CD4-positive, alpha-beta memory T cell (primary cell): ENCODE data around the gene ATG4D. TPM values are rescaled to one million over a fixed set of nuclear protein-coding genes. Genes with fewer than 3 reads are reported as not detected.

Experiments
- CTCF ChIA-PET: fragments of 350-600 bp; sonication (Branson Sonifier 250); formaldehyde crosslinking; loops from one replicate; lab custom pipeline; 2021; ENCODE audit warnings: inconsistent platforms; ENCODE audit not compliant: partially characterized antibody; lab: Charles Lee
- POLR2A ChIA-PET: fragments of 350-600 bp; sonication (Branson Sonifier 250); formaldehyde crosslinking; loops from one replicate; lab custom pipeline; 2021; ENCODE audit not compliant: partially characterized antibody; lab: Charles Lee
- DNase-seq, 5 donors: peaks; one replicate each; pipeline versions ENCODE4 v3.0.0 to v3.0.0-alpha.2; 2020 to 2022; ENCODE audit warnings: mixed read lengths in 1 of 5
- H3K27ac ChIP-seq: one replicate; pipeline ENCODE4 v1.7.0; 2013; ENCODE audit warnings: low read depth, low read length
- H3K27me3 ChIP-seq: 2 replicates; pipeline ENCODE4 v1.7.0; 2013; ENCODE audit warnings: mild to moderate bottlenecking, low read length, moderate library complexity; ENCODE audit not compliant: insufficient read depth
- H3K36me3 ChIP-seq: 2 replicates; pipeline ENCODE4 v1.7.0; 2013; ENCODE audit warnings: mild to moderate bottlenecking, low read length, moderate library complexity; ENCODE audit not compliant: insufficient read depth
- H3K4me1 ChIP-seq: 2 replicates; pipeline ENCODE4 v1.7.0; 2013; ENCODE audit warnings: mild to moderate bottlenecking, low read length, moderate library complexity; ENCODE audit not compliant: insufficient read depth
- H3K4me3 ChIP-seq, 2 donors: one replicate each; pipeline ENCODE4 v1.7.0; 2013; ENCODE audit warnings: low read length in 2 of 2, mild to moderate bottlenecking in 1 of 2
- H3K9me3 ChIP-seq, 2 donors: one replicate each; pipeline ENCODE4 v1.7.0; 2013; ENCODE audit warnings: low read length in 2 of 2, control low read depth in 1 of 2; ENCODE audit not compliant: control insufficient read depth in 1 of 2
- H3K27ac Mint-ChIP-seq, 7 donors: one replicate each; pipeline ENCODE4 v1.8.0; 2020 to 2021; ENCODE audit warnings: mixed read lengths in 7 of 7, mild to moderate bottlenecking in 6 of 7, inconsistent platforms in 3 of 7, moderate library complexity in 3 of 7
- H3K27me3 Mint-ChIP-seq, 2 donors: one replicate each; pipeline ENCODE4 v1.8.0; 2020 to 2021; ENCODE audit warnings: mixed read lengths in 2 of 2
- H3K36me3 Mint-ChIP-seq, 2 donors: one replicate each; pipeline ENCODE4 v1.8.0; 2020 to 2021; ENCODE audit warnings: mixed read lengths in 2 of 2, inconsistent platforms in 1 of 2, mild to moderate bottlenecking in 1 of 2
- H3K4me1 Mint-ChIP-seq, 4 donors: one replicate each; pipeline ENCODE4 v1.8.0; 2020 to 2021; ENCODE audit warnings: mixed read lengths in 4 of 4, mild to moderate bottlenecking in 1 of 4
- H3K4me3 Mint-ChIP-seq, 8 donors: one replicate each; pipeline ENCODE4 v1.8.0; 2020 to 2021; ENCODE audit warnings: mixed read lengths in 8 of 8, mild to moderate bottlenecking in 7 of 8, moderate library complexity in 6 of 8, inconsistent platforms in 3 of 8
- H3K9me3 Mint-ChIP-seq, 8 donors: one replicate each; pipeline ENCODE4 v1.8.0; 2020 to 2021; ENCODE audit warnings: mixed read lengths in 8 of 8, mild to moderate bottlenecking in 5 of 8, inconsistent platforms in 3 of 8, moderate library complexity in 1 of 8
- intact Hi-C: fragments of 100-400 bp; cut with micrococcal nuclease; formaldehyde crosslinking; loops from one replicate; pipeline ENCODE4 v1.15.1; 2023
- polyA plus RNA-seq, 2 donors: library from polyadenylated mRNA; unstranded; fragments of 300-500 nt; fragmentation: Illumina TruSeq; gene quantifications; one replicate each; pipeline ENCODE4 v1.2.3, GENCODE V29; 2021
- total RNA-seq, 2 experiments: library from RNA; stranded (reverse); gene quantifications; one replicate each; pipeline ENCODE4 v1.2.3, GENCODE V29; 2021

Gene ATG4D
- total and polyA plus RNA-seq, 4 experiments from 2014 or later = 9.3 to 58.6 (median 36.8) TPM

DNA sequence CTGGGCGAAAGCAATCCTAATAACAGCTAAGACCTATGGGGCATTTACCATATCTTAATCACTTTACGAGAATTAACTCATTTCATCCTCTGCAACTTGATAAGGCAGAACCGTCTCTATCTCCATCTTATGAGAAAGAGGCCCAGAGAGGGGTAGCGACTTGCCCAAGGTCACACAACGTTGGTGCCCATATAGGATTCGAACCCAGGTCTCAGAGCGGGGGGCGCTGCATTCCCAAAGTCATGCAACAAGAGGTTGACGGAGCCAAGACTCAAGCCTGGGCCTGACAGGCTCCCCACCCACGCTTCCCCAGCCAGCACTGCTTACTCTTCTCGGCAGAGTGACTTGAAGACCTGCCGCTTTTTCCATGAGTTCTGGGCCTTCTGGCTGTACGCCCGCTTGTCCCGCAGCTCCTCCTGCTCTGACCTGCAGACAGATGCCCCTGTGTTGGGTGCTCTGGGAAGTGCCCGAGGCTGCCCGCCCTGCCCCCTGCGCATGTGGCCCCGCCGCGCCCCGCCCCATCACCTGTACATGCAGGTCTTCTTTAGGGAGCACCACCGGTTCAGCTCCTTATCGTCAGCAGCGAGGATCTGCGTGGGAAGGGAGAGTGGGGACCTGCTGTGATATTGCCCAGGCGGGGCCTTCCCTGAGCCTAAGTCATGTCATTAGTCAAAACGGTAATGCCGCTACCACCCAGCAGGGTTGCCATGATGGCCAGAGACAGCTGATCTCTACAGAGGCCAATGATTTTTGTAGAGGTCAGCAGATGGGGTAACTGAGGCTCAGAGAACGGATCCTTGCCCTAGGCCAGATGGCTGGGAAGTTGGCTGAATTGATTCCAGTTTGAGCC lies 11.3 kb downstream of the ATG4D start:
- H3K36me3 ChIP-seq = peaks cover 63% of the 10 kb centered on the region
- Mint-ChIP-seq H3K27me3 (no peaks in the 10 kb centered on the region), H3K4me1 (peaks cover 20 to 56% (median 36%) of the 10 kb centered on the region in 4 donors), H3K36me3 (peaks cover 30 to 58% of the 10 kb centered on the region in 2 donors), H3K4me3 (peak overlapping the region in 7 of 8 donors; percentile 71 to 86 (median 83)), H3K9me3 (no peaks in the 10 kb centered on the region), H3K27ac (peak overlapping the region; percentile 35 to 95 (median 93))
- no peaks in the 10 kb centered on the region for H3K27me3 ChIP-seq
- no peak for DNase-seq
- H3K27ac ChIP-seq = peak overlapping the region; percentile 53
- POLR2A ChIA-PET = interaction anchor here (1.2 to 7.0 kb wide), 6 partner anchors 10 to 146 kb away, joined by 4 to 128 read pairs (median 10); partner anchors contain the start of genes ATG4D, CDKN2D, KRI1 and QTRT1
- H3K4me1 ChIP-seq = peaks cover 51% of the 10 kb centered on the region
- peak overlapping the region in 1 of 2 donors; percentile 22 for H3K4me3 ChIP-seq
- intact Hi-C loops = loop anchor here (1.0 kb wide), 2 partner anchors 11 to 12 kb away; partner anchors contain the start of genes ATG4D and KRI1
- H3K9me3 ChIP-seq = no peaks in the 10 kb centered on the region
- CTCF ChIA-PET = interaction anchor here (1.0 to 4.3 kb wide), 12 partner anchors 9 to 151 kb away, joined by 3 to 31 read pairs (median 4); partner anchors contain the start of gene CDKN2D

DNA sequence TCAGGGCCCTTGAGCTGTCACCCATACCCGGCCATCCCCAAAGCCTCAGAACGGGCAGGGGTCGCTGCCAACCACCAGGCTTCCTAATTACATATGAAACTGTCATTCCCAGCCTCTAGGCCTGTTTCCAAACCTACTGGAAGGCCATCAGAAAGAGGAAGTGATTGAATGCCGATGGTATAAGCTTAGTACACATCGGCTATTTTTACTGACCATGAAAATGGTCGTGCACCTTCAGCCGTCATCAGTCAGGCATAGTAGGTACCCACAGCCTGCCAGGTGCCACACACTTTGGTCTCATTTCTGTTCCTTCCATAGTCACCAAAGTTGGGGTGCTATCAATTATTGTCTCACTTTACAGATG lies 11.9 kb downstream of the ATG4D start:
- Histone ChIP-seq H3K4me3 (no peak overlapping the region), H3K27ac (peak overlapping the region; percentile 53), H3K27me3 (no peaks in the 10 kb centered on the region), H3K36me3 (peaks cover 69% of the 10 kb centered on the region), H3K4me1 (peaks cover 51% of the 10 kb centered on the region), H3K9me3 (no peaks in the 10 kb centered on the region)
- Mint-ChIP-seq H3K4me3 (peak overlapping the region in 3 of 8 donors; percentile 8 to 35 (median 17)), H3K27me3 (no peaks in the 10 kb centered on the region), H3K27ac (peak overlapping the region in 6 of 7 donors; percentile 64 to 90 (median 76)), H3K4me1 (peaks cover 20 to 56% (median 35%) of the 10 kb centered on the region in 4 donors), H3K36me3 (peaks cover 28 to 55% of the 10 kb centered on the region in 2 donors), H3K9me3 (no peaks in the 10 kb centered on the region)
- POLR2A ChIA-PET = interaction anchor here (1.2 to 7.0 kb wide), 3 partner anchors 10 to 146 kb away, joined by 4 to 128 read pairs (median 5); partner anchors contain the start of genes CDKN2D, KRI1 and QTRT1
- CTCF ChIA-PET = interaction anchor here (0.8 to 4.3 kb wide), 7 partner anchors 10 to 49 kb away, joined by 3 to 16 read pairs (median 4); no protein-coding TSS in a partner anchor
- no peak for DNase-seq
- intact Hi-C loops = no loop called here

DNA sequence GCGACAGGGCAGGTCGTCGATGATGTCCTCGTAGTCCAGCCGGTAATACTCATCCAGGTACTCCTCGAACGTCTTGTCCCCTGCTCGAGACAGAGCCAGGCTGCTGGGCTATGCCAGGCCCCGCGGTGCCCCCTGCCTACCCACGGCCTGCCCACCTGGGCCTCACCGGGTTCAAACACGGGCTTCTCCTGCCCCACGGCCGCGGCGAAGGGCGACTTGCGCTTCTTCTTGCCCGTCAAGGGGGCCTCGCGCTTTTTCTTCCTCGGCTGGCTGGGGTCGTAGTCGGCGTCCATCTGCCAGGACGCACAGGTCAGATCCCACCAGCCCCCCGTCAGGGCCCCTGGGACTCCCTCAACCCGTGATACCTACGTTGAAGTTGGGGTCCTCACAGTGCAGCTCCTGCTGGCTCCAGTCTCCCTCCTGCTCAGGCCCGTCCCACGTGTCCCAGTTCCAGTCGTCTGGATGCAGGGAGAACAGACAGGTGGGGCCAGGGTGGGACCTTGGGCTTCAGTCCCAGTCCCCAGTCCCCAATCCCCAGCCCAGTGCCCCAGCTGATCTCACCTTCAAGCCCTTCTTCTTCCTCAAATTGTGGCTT lies 14.0 kb downstream of the ATG4D start:
- H3K9me3 ChIP-seq = no peaks in the 10 kb centered on the region
- Mint-ChIP-seq H3K4me3 (no peak overlapping the region), H3K27me3 (no peaks in the 10 kb centered on the region), H3K9me3 (no peaks in the 10 kb centered on the region), H3K27ac (peak overlapping the region in 4 of 7 donors; percentile 35 to 70 (median 58)), H3K36me3 (peaks cover 17 to 52% of the 10 kb centered on the region in 2 donors), H3K4me1 (peaks cover 18 to 46% (median 29%) of the 10 kb centered on the region in 4 donors)
- intact Hi-C loops = no loop called here
- H3K4me1 ChIP-seq = peaks cover 43% of the 10 kb centered on the region
- POLR2A ChIA-PET = interaction anchor here (0.6 kb wide), 1 partner anchor 52 kb away, joined by 3 read pairs; no protein-coding TSS in a partner anchor
- no peak overlapping the region for H3K27ac ChIP-seq
- peaks cover 67% of the 10 kb centered on the region for H3K36me3 ChIP-seq
- CTCF ChIA-PET = interaction anchor here (1.5 kb wide), 2 partner anchors 10 to 23 kb away, joined by 4 read pairs; no protein-coding TSS in a partner anchor
- no peak for DNase-seq
- H3K4me3 ChIP-seq = no peak overlapping the region
- no peaks in the 10 kb centered on the region for H3K27me3 ChIP-seq

DNA sequence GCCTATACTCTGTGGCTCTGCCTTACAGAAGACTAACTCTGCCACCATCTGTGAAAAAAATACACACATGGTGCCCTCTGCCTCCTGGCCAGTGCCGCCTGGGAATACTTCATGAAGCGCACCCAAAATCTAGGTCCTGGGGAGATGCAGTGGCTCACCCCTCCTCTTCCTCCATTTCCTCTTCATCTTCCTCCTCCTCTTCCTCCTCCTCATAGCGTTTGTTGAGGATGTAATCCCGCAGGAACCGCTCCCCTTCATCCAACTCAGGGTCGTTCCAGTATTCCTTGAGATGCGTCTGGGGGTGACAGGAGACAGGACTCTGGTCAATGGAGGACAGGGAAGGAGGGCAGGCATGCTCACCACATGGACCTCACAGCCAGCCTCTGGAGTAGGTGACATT lies 16.4 kb downstream of the ATG4D start:
- POLR2A ChIA-PET = no interaction called here
- peak overlapping the region in 2 of 7 donors; percentile 36 to 90 for H3K27ac Mint-ChIP-seq
- no peak overlapping the region for H3K4me3 Mint-ChIP-seq
- Histone ChIP-seq H3K36me3 (peaks cover 49% of the 10 kb centered on the region), H3K4me1 (peaks cover 30% of the 10 kb centered on the region), H3K27ac (no peak overlapping the region), H3K9me3 (no peaks in the 10 kb centered on the region), H3K27me3 (no peaks in the 10 kb centered on the region), H3K4me3 (no peak overlapping the region)
- H3K4me1 Mint-ChIP-seq = peaks cover 10 to 32% (median 18%) of the 10 kb centered on the region in 4 donors
- peaks cover 13 to 35% of the 10 kb centered on the region in 2 donors for H3K36me3 Mint-ChIP-seq
- intact Hi-C loops = no loop called here
- DNase-seq = no peak
- no peaks in the 10 kb centered on the region for H3K27me3 Mint-ChIP-seq
- H3K9me3 Mint-ChIP-seq = no peaks in the 10 kb centered on the region
- CTCF ChIA-PET = interaction anchor here (1.5 kb wide), 1 partner anchor 17 kb away, joined by 4 read pairs; no protein-coding TSS in a partner anchor

- H3K4me1 Mint-ChIP-seq = peaks cover 19 to 36% (median 27%) of the 10 kb centered on the region in 4 donors
- DNase-seq = no peak
- H3K27ac Mint-ChIP-seq = peak overlapping the region in 3 of 7 donors; percentile 8 to 51 (median 27)
- Histone ChIP-seq H3K36me3 (peaks cover 36% of the 10 kb centered on the region), H3K9me3 (no peaks in the 10 kb centered on the region), H3K27ac (no peak overlapping the region), H3K27me3 (no peaks in the 10 kb centered on the region), H3K4me3 (no peak overlapping the region), H3K4me1 (peaks cover 31% of the 10 kb centered on the region)
- intact Hi-C loops = no loop called here
- H3K27me3 Mint-ChIP-seq = no peaks in the 10 kb centered on the region
- H3K36me3 Mint-ChIP-seq = peaks cover 21 to 42% of the 10 kb centered on the region in 2 donors
- no peak overlapping the region for H3K4me3 Mint-ChIP-seq
- POLR2A ChIA-PET = interaction anchor here (10.2 kb wide), 1 partner anchor 9 kb away, joined by 128 read pairs; no protein-coding TSS in a partner anchor
- CTCF ChIA-PET = interaction anchor here (1.3 to 2.5 kb wide), 3 partner anchors 18 to 302 kb away, joined by 3 to 7 read pairs (median 3); no protein-coding TSS in a partner anchor
- H3K9me3 Mint-ChIP-seq = peaks cover 0 to 2% (median 0%) of the 10 kb centered on the region in 8 donors
These were observed 18.9 kb downstream of the ATG4D start for GRCh38 chr19:10562609-10563008.

- Histone ChIP-seq H3K4me1 (peaks cover 37% of the 10 kb centered on the region), H3K27ac (peak overlapping the region; percentile 94), H3K4me3 (peak overlapping the region; percentile 43 to 95), H3K27me3 (no peaks in the 10 kb centered on the region), H3K9me3 (no peaks in the 10 kb centered on the region), H3K36me3 (peaks cover 11% of the 10 kb centered on the region)
- H3K9me3 Mint-ChIP-seq = peaks cover 0 to 2% (median 0%) of the 10 kb centered on the region in 8 donors
- DNase-seq = peak; percentile 42 to 68 (median 48)
- POLR2A ChIA-PET = interaction anchor here (1.0 to 10.2 kb wide), 10 partner anchors 11 to 157 kb away, joined by 3 to 128 read pairs (median 10); partner anchors contain the start of genes ATG4D and S1PR5
- H3K4me3 Mint-ChIP-seq = peak overlapping the region; percentile 90 to 99 (median 98)
- peaks cover 13 to 42% of the 10 kb centered on the region in 2 donors for H3K36me3 Mint-ChIP-seq
- peak overlapping the region; percentile 95 to 98 (median 97) for H3K27ac Mint-ChIP-seq
- CTCF ChIA-PET = interaction anchor here (1.7 kb wide), 1 partner anchor 13 kb away, joined by 9 read pairs; no protein-coding TSS in a partner anchor
- H3K4me1 Mint-ChIP-seq = peaks cover 21 to 50% (median 32%) of the 10 kb centered on the region in 4 donors
- intact Hi-C loops = loop anchor here (5.0 kb wide), 3 partner anchors 37 to 307 kb away; partner anchors contain the start of gene CARM1
- H3K27me3 Mint-ChIP-seq = no peaks in the 10 kb centered on the region
These were observed 21.4 kb downstream of the ATG4D start for GRCh38 chr19:10565028-10565566.
